Measurements from ENCODE around the gene CARTPT. TPM values are rescaled to one million over a fixed set of nuclear protein-coding genes. Genes with fewer than 3 reads are reported as not detected.
A peak's percentile ranks its signal among the peaks of the same experiment; 100 is the strongest.

Gene CARTPT
- total and polyA plus RNA-seq, 9 of the 15 experiments (the other 6 are each of a cell fraction or from before 2014, with no cell fraction given), result not detected

- Histone ChIP-seq H2AFZ (ENCODE audit: low read depth, low read length) (no peak overlapping the region), H3K4me2 (ENCODE audit: insufficient read depth, low read length) (no peak overlapping the region), H3K27me3 (ENCODE audit: control insufficient read depth in 2 of 2, insufficient read depth in 2 of 2, low read length in 2 of 2) (peaks cover 19 to 31% of the 10 kb centered on the region in 2 experiments), H3K9me3 (replicated peaks; ENCODE audit: control insufficient read depth, insufficient read depth, low read depth, low read length) (no peaks in the 10 kb centered on the region), H3K27ac (ENCODE audit: extremely low read depth, low read depth, low read length) (no peak overlapping the region), H3K4me1 (replicated peaks in 1 of 2; ENCODE audit: control insufficient read depth in 2 of 2, insufficient read depth in 2 of 2, low read length in 2 of 2) (no peaks in the 10 kb centered on the region), H3K9ac (ENCODE audit: insufficient read depth in 1 of 2, low read depth in 2 of 2, low read length in 2 of 2) (no peak overlapping the region), H3K36me3 (ENCODE audit: control insufficient read depth, insufficient read depth, low read length) (no peaks in the 10 kb centered on the region), H4K20me1 (replicated peaks; ENCODE audit: control insufficient read depth, insufficient read depth, low read length) (no peaks in the 10 kb centered on the region), H3K79me2 (ENCODE audit: control insufficient read depth, insufficient read depth, low read length) (no peaks in the 10 kb centered on the region), H3K4me3 (no peak overlapping the region), H3K9me1 (ENCODE audit: control insufficient read depth, insufficient read depth, low read length) (peaks cover 2% of the 10 kb centered on the region)
- POLR2A ChIA-PET, result no interaction called here
- DNase-seq (ENCODE audit: extremely low read depth in 1 of 4, low spot score in 3 of 4) (no peak), ATAC-seq (no peak), FAIRE-seq (no peak)
- BruUV-seq (replicated peaks), result no TSS peak
- TF ChIP-seq SMARCC2 (IDR thresholded peaks at IDR 0.05; ENCODE audit: low read depth), result no peak
- peak; percentile 51 for TF ChIP-seq ZFP36 (IDR thresholded peaks at IDR 0.05; ENCODE audit: low read depth, low read length, partially characterized antibody)
- no peak for TF ChIP-seq TEAD1 (CRISPR knock-in tag; IDR thresholded peaks at IDR 0.05)
- peak; percentile 86 for TF ChIP-seq RBM25 (IDR thresholded peaks at IDR 0.05; ENCODE audit: low read depth, low read length, severe bottlenecking)
- TF ChIP-seq TAF15 (IDR thresholded peaks at IDR 0.05; ENCODE audit: low read depth, low read length), result no peak
- CTCF ChIA-PET (ENCODE audit: low intra/inter-chr PET ratio), result no interaction called here
- intact Hi-C loops (cut with micrococcal nuclease) (no loop called here), in situ Hi-C loops (cut with MboI) (no loop called here)
These were observed 18.3 kb upstream of the CARTPT start for GRCh38 chr5:71700803-71701202.

DNA sequence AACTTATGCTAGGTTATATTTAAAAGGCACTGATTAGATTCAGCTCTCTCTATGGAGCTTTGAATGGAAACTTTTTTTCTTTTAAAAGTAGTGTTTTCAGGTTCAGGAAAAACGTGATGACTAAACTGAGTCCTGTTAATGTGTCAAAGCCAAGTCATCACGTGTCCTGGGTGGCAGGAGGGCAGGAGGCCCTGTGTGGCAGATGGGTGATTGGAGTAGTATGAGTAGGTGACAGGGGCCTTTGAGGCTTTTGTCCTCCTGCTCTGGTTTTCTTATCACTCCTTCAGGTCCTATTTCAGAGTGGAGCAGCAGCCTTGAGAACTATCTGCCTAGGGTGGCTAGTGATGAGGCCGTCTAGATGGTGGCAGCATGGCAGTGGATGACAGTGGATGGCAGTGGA lies 17.7 kb upstream of the CARTPT start:
- Histone ChIP-seq H3K4me1 (replicated peaks in 1 of 2; ENCODE audit: control insufficient read depth in 2 of 2, insufficient read depth in 2 of 2, low read length in 2 of 2) (no peaks in the 10 kb centered on the region), H3K79me2 (ENCODE audit: control insufficient read depth, insufficient read depth, low read length) (no peaks in the 10 kb centered on the region), H3K9me3 (replicated peaks; ENCODE audit: control insufficient read depth, insufficient read depth, low read depth, low read length) (no peaks in the 10 kb centered on the region), H3K9me1 (ENCODE audit: control insufficient read depth, insufficient read depth, low read length) (peaks cover 2% of the 10 kb centered on the region), H3K27me3 (ENCODE audit: control insufficient read depth in 2 of 2, insufficient read depth in 2 of 2, low read length in 2 of 2) (peaks cover 22 to 32% of the 10 kb centered on the region in 2 experiments), H3K36me3 (ENCODE audit: control insufficient read depth, insufficient read depth, low read length) (no peaks in the 10 kb centered on the region), H3K27ac (ENCODE audit: extremely low read depth, low read depth, low read length) (no peak overlapping the region), H4K20me1 (replicated peaks; ENCODE audit: control insufficient read depth, insufficient read depth, low read length) (no peaks in the 10 kb centered on the region), H2AFZ (ENCODE audit: low read depth, low read length) (no peak overlapping the region), H3K4me2 (ENCODE audit: insufficient read depth, low read length) (no peak overlapping the region), H3K4me3 (no peak overlapping the region), H3K9ac (ENCODE audit: insufficient read depth in 1 of 2, low read depth in 2 of 2, low read length in 2 of 2) (no peak overlapping the region; a peak in 1 of 4 replicates)
- BruUV-seq (replicated peaks), result no TSS peak
- POLR2A ChIA-PET, result no interaction called here
- ATAC-seq (no peak), FAIRE-seq (no peak), DNase-seq (ENCODE audit: extremely low read depth in 1 of 4, low spot score in 3 of 4) (no peak)
- in situ Hi-C loops (cut with MboI), result no loop called here
- CTCF ChIA-PET (ENCODE audit: low intra/inter-chr PET ratio), result no interaction called here
- WGBS (ENCODE audit: insufficient coverage, low coverage, missing lambda C conversion rate), result 0% methylated on average over 3 of the region's 3 CpGs
- intact Hi-C loops (cut with micrococcal nuclease), result no loop called here
- TF ChIP-seq RCOR1 (IDR thresholded peaks at IDR 0.05; ENCODE audit: borderline replicate concordance in 1 of 2, low read depth in 2 of 2, low read length in 2 of 2) (no peak), MYBL2 (IDR thresholded peaks at IDR 0.05; ENCODE audit: low read depth) (no peak), MYBL2 (CRISPR knock-in tag; IDR thresholded peaks at IDR 0.05; ENCODE audit: borderline replicate concordance) (no peak), MTA2 (IDR thresholded peaks at IDR 0.05; ENCODE audit: low read depth) (no peak), ATF3 (IDR thresholded peaks at IDR 0.05) (no peak), ATF3 (CRISPR knock-in tag; conservative IDR thresholded peaks at IDR 0.05) (no peak), SNRNP70 (optimal IDR thresholded peaks at IDR 0.05; ENCODE audit: low read depth, low read length) (no peak), HMGN3 (IDR thresholded peaks at IDR 0.05; ENCODE audit: borderline replicate concordance, extremely low read depth, insufficient read length, low read depth, low read length) (no peak), ZNF12 (CRISPR knock-in tag; IDR thresholded peaks at IDR 0.05) (no peak)
- TF ChIP-seq, protein P1, sequence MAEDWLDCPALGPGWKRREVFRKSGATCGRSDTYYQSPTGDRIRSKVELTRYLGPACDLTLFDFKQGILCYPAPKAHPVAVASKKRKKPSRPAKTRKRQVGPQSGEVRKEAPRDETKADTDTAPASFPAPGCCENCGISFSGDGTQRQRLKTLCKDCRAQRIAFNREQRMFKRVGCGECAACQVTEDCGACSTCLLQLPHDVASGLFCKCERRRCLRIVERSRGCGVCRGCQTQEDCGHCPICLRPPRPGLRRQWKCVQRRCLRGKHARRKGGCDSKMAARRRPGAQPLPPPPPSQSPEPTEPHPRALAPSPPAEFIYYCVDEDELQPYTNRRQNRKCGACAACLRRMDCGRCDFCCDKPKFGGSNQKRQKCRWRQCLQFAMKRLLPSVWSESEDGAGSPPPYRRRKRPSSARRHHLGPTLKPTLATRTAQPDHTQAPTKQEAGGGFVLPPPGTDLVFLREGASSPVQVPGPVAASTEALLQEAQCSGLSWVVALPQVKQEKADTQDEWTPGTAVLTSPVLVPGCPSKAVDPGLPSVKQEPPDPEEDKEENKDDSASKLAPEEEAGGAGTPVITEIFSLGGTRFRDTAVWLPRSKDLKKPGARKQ (CRISPR knock-in tag; IDR thresholded peaks at IDR 0.05), result no peak

All from K562 (cell line).